ENCODE results near the gene NOP9. TPM values are rescaled to one million over a fixed set of nuclear protein-coding genes. Genes with fewer than 3 reads are reported as not detected.
A peak's percentile ranks its signal among the peaks of the same experiment; 100 is the strongest.

The NOP9 gene
- total RNA-seq, 2 donors from 2014 or later: 21.2 to 22.9 TPM

DNA sequence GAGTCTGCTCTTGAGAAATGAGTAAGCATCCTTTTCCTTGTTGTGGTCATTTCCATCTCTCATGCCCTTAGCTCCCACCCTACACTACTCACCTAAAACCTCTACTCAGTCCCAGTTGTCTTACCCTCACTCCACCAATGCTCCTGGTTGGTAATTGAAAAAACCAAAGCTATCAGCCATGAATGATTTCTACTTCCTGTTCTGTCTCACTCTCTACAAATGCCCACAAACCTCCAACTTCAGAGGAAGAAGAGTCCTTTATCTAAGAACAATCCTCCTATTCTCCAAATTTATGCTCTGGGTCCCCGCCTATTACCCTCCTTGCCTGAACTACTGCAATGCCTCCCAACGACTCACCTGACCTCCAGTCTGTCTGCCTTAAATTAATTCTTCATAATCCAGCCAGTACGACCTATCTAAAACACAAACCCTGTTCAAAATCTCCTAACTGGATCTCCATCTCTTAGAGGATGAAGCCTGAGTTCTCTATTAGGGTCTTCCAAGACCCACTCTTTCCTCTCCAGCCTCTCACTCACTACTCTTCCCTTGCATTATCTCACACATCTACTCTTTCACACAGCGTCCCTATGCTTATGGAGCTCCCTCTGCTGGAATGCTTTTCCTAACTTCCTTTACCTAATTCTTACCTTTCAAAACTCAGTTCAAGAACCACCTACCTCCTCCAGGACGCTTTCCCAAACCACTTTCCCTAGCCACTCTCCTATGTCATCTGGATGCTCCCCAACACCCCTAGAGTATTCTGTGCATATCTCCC is 2.3 kb upstream of the NOP9 start:
- Histone ChIP-seq H3K27ac (no peak overlapping the region), H3K36me3 (peaks cover 3% of the 10 kb centered on the region in 2 donors), H3K9me3 (no peaks in the 10 kb centered on the region), H3K4me1 (replicated peaks) (peaks cover 14% of the 10 kb centered on the region), H3K27me3 (replicated peaks; ENCODE audit: insufficient read depth) (no peaks in the 10 kb centered on the region), H3K4me3 (no peak overlapping the region)
- TF ChIP-seq POLR2A (IDR thresholded peaks at IDR 0.05): no peak
- peak; percentile 28 for TF ChIP-seq POLR2AphosphoS5 (IDR thresholded peaks at IDR 0.05)
- TF ChIP-seq, protein P1, sequence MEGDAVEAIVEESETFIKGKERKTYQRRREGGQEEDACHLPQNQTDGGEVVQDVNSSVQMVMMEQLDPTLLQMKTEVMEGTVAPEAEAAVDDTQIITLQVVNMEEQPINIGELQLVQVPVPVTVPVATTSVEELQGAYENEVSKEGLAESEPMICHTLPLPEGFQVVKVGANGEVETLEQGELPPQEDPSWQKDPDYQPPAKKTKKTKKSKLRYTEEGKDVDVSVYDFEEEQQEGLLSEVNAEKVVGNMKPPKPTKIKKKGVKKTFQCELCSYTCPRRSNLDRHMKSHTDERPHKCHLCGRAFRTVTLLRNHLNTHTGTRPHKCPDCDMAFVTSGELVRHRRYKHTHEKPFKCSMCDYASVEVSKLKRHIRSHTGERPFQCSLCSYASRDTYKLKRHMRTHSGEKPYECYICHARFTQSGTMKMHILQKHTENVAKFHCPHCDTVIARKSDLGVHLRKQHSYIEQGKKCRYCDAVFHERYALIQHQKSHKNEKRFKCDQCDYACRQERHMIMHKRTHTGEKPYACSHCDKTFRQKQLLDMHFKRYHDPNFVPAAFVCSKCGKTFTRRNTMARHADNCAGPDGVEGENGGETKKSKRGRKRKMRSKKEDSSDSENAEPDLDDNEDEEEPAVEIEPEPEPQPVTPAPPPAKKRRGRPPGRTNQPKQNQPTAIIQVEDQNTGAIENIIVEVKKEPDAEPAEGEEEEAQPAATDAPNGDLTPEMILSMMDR (IDR thresholded peaks at IDR 0.05): peak in 3 of 4 experiments; percentile 16 to 60 (median 31)
- no peak for DNase-seq (ENCODE audit: low spot score)
- WGBS: 46% methylated on average over 5 of the region's 5 CpGs
- intact Hi-C loops (cut with DNase I): loop anchor here (2.0 kb wide), 1 partner anchor 55 kb away; the partner anchor contains the start of gene TINF2

DNA sequence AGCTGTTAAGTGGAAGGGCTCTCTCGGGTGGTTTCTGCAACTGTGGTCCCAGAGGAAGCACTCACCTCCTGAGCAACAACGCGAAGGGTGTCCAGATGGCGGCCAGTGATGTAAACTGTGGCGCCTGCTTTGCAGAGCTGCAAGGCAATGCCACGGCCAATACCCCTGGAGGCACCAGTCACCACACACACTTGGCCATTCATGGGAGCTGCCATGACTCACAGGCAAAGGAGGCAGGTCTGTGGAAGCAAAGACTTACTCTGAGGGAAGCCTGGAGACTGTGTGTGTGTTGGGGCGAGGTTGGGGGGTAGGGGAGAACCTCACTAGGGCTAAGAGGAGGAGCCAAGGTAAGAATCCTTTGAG is 777 bp upstream of the NOP9 start:
- intact Hi-C loops (cut with DNase I): loop anchor here (1.0 kb wide), 1 partner anchor 28 kb away; the partner anchor contains the start of gene RABGGTA
- WGBS: 58% methylated on average over 7 of the region's 7 CpGs
- H3K9me3 ChIP-seq: no peaks in the 10 kb centered on the region
- H3K4me1 ChIP-seq (replicated peaks): peaks cover 14% of the 10 kb centered on the region
- H3K27me3 ChIP-seq (replicated peaks; ENCODE audit: insufficient read depth): no peaks in the 10 kb centered on the region
- no peak for DNase-seq (ENCODE audit: low spot score)
- peak overlapping the region; percentile 76 to 82 for H3K27ac ChIP-seq
- TF ChIP-seq, protein P1 (IDR thresholded peaks at IDR 0.05): no peak
- TF ChIP-seq POLR2AphosphoS5 (IDR thresholded peaks at IDR 0.05) (no peak), POLR2A (IDR thresholded peaks at IDR 0.05) (no peak)
- peaks cover 9 to 12% of the 10 kb centered on the region in 2 donors for H3K36me3 ChIP-seq
- peak overlapping the region; percentile 66 to 69 for H3K4me3 ChIP-seq

- TF ChIP-seq, protein P1 (IDR thresholded peaks at IDR 0.05): no peak
- no peak for TF ChIP-seq POLR2AphosphoS5 (IDR thresholded peaks at IDR 0.05)
- TF ChIP-seq POLR2A (IDR thresholded peaks at IDR 0.05): no peak
- Histone ChIP-seq H3K9me3 (no peaks in the 10 kb centered on the region), H3K4me3 (peak overlapping the region; percentile 66 to 69), H3K36me3 (peaks cover 15 to 23% of the 10 kb centered on the region in 2 donors), H3K27me3 (replicated peaks; ENCODE audit: insufficient read depth) (no peaks in the 10 kb centered on the region), H3K27ac (peak overlapping the region; percentile 76 to 82), H3K4me1 (replicated peaks) (peaks cover 14% of the 10 kb centered on the region)
- intact Hi-C loops (cut with DNase I): no loop called here
- DNase-seq (ENCODE audit: low spot score): no peak
- WGBS: 28% methylated on average over 16 of the region's 16 CpGs
Observed at GRCh38 chr14:24300326-24300980, 803 bp downstream of the NOP9 start.

- WGBS: 96% methylated on average over 11 of the region's 11 CpGs
- no peaks in the 10 kb centered on the region for H3K9me3 ChIP-seq
- intact Hi-C loops (cut with DNase I): no loop called here
- TF ChIP-seq POLR2A (IDR thresholded peaks at IDR 0.05) (no peak), POLR2AphosphoS5 (IDR thresholded peaks at IDR 0.05) (no peak)
- TF ChIP-seq, protein P1 (IDR thresholded peaks at IDR 0.05): no peak
- no peak overlapping the region for H3K4me3 ChIP-seq
- DNase-seq (ENCODE audit: low spot score): no peak
- H3K36me3 ChIP-seq: peaks cover 15 to 26% of the 10 kb centered on the region in 2 donors
- H3K4me1 ChIP-seq (replicated peaks): peaks cover 8% of the 10 kb centered on the region
- no peaks in the 10 kb centered on the region for H3K27me3 ChIP-seq (replicated peaks; ENCODE audit: insufficient read depth)
- H3K27ac ChIP-seq: no peak overlapping the region
Observed at GRCh38 chr14:24304019-24304387, 4.4 kb downstream of the NOP9 start.
